ENCODE measurements around the gene RAPGEF5. TPM values are rescaled to one million over a fixed set of nuclear protein-coding genes. Genes with fewer than 3 reads are reported as not detected.

RAPGEF5 gene
- total RNA-seq, 2 donors from 2014 or later: 16.7 to 23.2 TPM

DNA sequence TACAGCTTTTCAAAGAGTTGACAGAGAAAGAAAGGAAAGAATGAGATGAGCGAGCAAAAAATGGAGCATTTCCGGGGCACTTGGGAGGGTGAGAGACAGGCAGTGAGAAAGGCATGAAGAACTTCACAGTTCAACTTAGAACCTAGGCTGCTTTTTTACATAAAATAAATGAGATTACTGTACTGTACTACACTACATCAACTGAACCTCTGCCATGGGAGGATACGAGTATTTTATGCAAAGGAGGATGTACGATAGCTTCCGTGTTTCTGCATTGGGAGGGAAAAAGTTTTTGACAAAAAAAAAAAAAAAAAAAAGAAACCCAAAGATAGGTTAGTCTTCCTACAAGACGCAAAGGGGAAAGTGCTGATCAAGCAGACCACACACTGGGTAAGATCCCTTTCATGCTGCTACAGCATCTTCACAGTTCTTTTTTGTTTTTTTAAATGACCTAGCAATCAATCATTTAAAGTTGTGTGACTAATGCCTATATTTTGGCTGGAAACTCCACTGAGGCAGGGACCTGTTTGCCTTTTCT lies 88.0 kb downstream of the RAPGEF5 start:
- H3K36me3 Mint-ChIP-seq (ENCODE audit: low read depth): peaks cover 2% of the 10 kb centered on the region
- H3K4me1 ChIP-seq (ENCODE audit: control insufficient read depth, insufficient read depth, low read length): no peaks in the 10 kb centered on the region
- peak; percentile 35 for DNase-seq
- no peaks in the 10 kb centered on the region for H3K27me3 ChIP-seq (ENCODE audit: control insufficient read depth, insufficient read depth, low read length, poor library complexity, severe bottlenecking)
- 73 to 86% methylated on average over 2 to 6 of the region's 6 CpGs for WGBS, 2 experiments (ENCODE audit: insufficient coverage in 1 of 2, insufficient read length in 1 of 2)
- no peak overlapping the region for H3K4me3 Mint-ChIP-seq
- no peak overlapping the region for H3K9ac ChIP-seq (ENCODE audit: extremely low read depth, low read length, poor library complexity, severe bottlenecking)
- no peaks in the 10 kb centered on the region for H3K9me3 Mint-ChIP-seq
- H3K36me3 ChIP-seq (ENCODE audit: control insufficient read depth, insufficient read depth, low read length): no peaks in the 10 kb centered on the region
- H3K27ac Mint-ChIP-seq: no peak overlapping the region
- no peak overlapping the region for H3K27ac ChIP-seq (ENCODE audit: low read depth, low read length)
- peaks cover 11% of the 10 kb centered on the region for H3K9me3 ChIP-seq (ENCODE audit: control insufficient read depth, low read length)
- no peak overlapping the region for H3K4me3 ChIP-seq (ENCODE audit: low read length)
- peaks cover 30% of the 10 kb centered on the region for H3K4me1 Mint-ChIP-seq
- TF ChIP-seq, protein P1, sequence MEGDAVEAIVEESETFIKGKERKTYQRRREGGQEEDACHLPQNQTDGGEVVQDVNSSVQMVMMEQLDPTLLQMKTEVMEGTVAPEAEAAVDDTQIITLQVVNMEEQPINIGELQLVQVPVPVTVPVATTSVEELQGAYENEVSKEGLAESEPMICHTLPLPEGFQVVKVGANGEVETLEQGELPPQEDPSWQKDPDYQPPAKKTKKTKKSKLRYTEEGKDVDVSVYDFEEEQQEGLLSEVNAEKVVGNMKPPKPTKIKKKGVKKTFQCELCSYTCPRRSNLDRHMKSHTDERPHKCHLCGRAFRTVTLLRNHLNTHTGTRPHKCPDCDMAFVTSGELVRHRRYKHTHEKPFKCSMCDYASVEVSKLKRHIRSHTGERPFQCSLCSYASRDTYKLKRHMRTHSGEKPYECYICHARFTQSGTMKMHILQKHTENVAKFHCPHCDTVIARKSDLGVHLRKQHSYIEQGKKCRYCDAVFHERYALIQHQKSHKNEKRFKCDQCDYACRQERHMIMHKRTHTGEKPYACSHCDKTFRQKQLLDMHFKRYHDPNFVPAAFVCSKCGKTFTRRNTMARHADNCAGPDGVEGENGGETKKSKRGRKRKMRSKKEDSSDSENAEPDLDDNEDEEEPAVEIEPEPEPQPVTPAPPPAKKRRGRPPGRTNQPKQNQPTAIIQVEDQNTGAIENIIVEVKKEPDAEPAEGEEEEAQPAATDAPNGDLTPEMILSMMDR (conservative IDR thresholded peaks at IDR 0.05): no peak
- H3K27me3 Mint-ChIP-seq (ENCODE audit: insufficient read depth): no peaks in the 10 kb centered on the region

DNA sequence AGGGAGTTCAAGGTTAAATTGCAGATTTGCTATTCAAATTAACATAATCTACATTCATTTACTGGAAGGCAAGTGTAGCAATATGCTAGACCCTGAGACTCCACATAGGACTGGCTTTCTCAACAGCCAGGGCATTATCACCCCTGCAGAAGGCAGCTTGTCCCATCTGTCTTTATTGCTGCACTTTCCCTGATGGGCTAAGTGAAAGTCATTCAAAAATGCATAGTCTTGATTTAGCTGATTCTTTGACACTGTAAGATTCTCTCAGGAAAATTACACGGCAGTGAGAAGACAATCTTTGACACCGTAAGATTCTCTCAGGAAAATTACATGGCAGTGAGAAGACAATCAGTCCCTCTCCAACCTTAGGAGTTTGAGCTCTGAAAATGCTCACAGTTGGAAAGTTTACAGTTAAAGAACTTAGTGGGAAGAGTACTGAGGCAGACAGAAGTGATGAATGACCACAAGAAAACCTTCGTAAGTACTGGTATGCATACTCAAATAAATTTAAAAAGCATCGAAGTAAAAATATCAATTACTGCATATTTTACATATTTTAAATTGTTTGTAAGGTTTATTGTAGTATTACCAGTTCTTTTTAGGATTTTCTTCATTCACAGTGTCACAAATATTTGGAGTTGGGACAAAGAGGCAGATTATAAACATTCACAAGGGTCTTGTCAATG lies 88.9 kb downstream of the RAPGEF5 start:
- no peaks in the 10 kb centered on the region for H3K27me3 ChIP-seq (ENCODE audit: control insufficient read depth, insufficient read depth, low read length, poor library complexity, severe bottlenecking)
- H3K9me3 ChIP-seq (ENCODE audit: control insufficient read depth, low read length): peaks cover 11% of the 10 kb centered on the region
- H3K27ac ChIP-seq (ENCODE audit: low read depth, low read length): no peak overlapping the region
- H3K4me1 ChIP-seq (ENCODE audit: control insufficient read depth, insufficient read depth, low read length): no peaks in the 10 kb centered on the region
- Mint-ChIP-seq H3K4me3 (no peak overlapping the region), H3K27me3 (ENCODE audit: insufficient read depth) (no peaks in the 10 kb centered on the region), H3K4me1 (peaks cover 30% of the 10 kb centered on the region), H3K27ac (no peak overlapping the region), H3K9me3 (no peaks in the 10 kb centered on the region), H3K36me3 (ENCODE audit: low read depth) (no peaks in the 10 kb centered on the region)
- TF ChIP-seq, protein P1 (conservative IDR thresholded peaks at IDR 0.05): no peak
- no peak overlapping the region for H3K9ac ChIP-seq (ENCODE audit: extremely low read depth, low read length, poor library complexity, severe bottlenecking)
- no peak overlapping the region for H3K4me3 ChIP-seq (ENCODE audit: low read length)
- WGBS, 2 experiments (ENCODE audit: insufficient coverage in 1 of 2, insufficient read length in 1 of 2): 90 to 100% methylated on average over 2 of the region's 4 CpGs
- no peak for DNase-seq
- no peaks in the 10 kb centered on the region for H3K36me3 ChIP-seq (ENCODE audit: control insufficient read depth, insufficient read depth, low read length)

DNA sequence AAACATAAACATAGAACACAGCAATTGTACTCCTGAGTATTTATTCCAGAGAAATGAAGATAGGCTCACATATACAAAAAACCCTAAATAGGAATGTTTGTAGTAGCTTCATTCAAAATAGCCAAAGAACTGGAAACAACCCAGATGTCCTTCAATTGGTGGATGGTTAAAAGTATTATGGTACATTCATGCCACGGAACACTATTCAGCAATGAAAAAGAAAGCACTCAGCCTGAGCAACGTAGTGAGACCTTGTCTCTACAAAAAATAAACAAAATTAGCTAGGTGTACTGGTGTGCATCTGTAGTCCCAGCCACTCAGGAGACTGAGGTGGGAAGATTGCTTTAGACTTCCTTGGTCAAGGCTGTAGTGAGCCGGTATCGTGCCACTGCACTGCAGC lies 94.4 kb downstream of the RAPGEF5 start:
- H3K9me3 ChIP-seq (ENCODE audit: control insufficient read depth, low read length): peaks cover 6% of the 10 kb centered on the region
- TF ChIP-seq, protein P1 (conservative IDR thresholded peaks at IDR 0.05): no peak
- H3K27me3 ChIP-seq (ENCODE audit: control insufficient read depth, insufficient read depth, low read length, poor library complexity, severe bottlenecking): no peaks in the 10 kb centered on the region
- peaks cover 12% of the 10 kb centered on the region for H3K36me3 Mint-ChIP-seq (ENCODE audit: low read depth)
- H3K27me3 Mint-ChIP-seq (ENCODE audit: insufficient read depth): no peaks in the 10 kb centered on the region
- no peak for DNase-seq
- WGBS, 2 experiments (ENCODE audit: insufficient coverage in 1 of 2, insufficient read length in 1 of 2): 98% methylated on average over 4 of the region's 4 CpGs; no CpG with 5 or more reads in 1 of the 2 experiments
- H3K9ac ChIP-seq (ENCODE audit: extremely low read depth, low read length, poor library complexity, severe bottlenecking): no peak overlapping the region
- no peak overlapping the region for H3K27ac Mint-ChIP-seq
- no peaks in the 10 kb centered on the region for H3K4me1 ChIP-seq (ENCODE audit: control insufficient read depth, insufficient read depth, low read length)
- no peak overlapping the region for H3K27ac ChIP-seq (ENCODE audit: low read depth, low read length)
- peaks cover 5% of the 10 kb centered on the region for H3K36me3 ChIP-seq (ENCODE audit: control insufficient read depth, insufficient read depth, low read length)
- H3K4me3 ChIP-seq (ENCODE audit: low read length): no peak overlapping the region
- no peak overlapping the region for H3K4me3 Mint-ChIP-seq
- H3K9me3 Mint-ChIP-seq: peaks cover 3% of the 10 kb centered on the region
- peaks cover 2% of the 10 kb centered on the region for H3K4me1 Mint-ChIP-seq
